Stimulated activated CD8-positive, alpha-beta memory T cell treated with anti-CD3 and anti-CD28 coated beads, Interleukin-15, amount 100 ng/mL, for 1 hour (primary cell): Measurements from ENCODE around the gene IYD.

Source experiments
- DNase-seq: peaks from one replicate; pipeline ENCODE4 v3.0.0-alpha.2; 2020; ENCODE audit warnings: low read depth

Gene IYD

GRCh38 chr6:150395388-150396009, 26.7 kb downstream of the IYD start:
- DNase-seq, result no peak

GRCh38 chr6:150403458-150404246, 34.8 kb downstream of the IYD start:
- DNase-seq, result no peak

- no peak for DNase-seq
These were observed 38.1 kb downstream of the IYD start for GRCh38 chr6:150406948-150407347.

- DNase-seq, result no peak
These were observed 40.0 kb downstream of the IYD start for GRCh38 chr6:150408842-150409241.

GRCh38 chr6:150409576-150410066, 40.8 kb downstream of the IYD start:
- DNase-seq, result no peak

GRCh38 chr6:150410399-150410798, 41.6 kb downstream of the IYD start:
- no peak for DNase-seq

- DNase-seq, result no peak
These were observed 42.1 kb downstream of the IYD start for GRCh38 chr6:150410906-150411305.

- no peak for DNase-seq
These were observed 43.4 kb downstream of the IYD start for GRCh38 chr6:150412221-150412620.

- DNase-seq, result no peak
These were observed 44.4 kb downstream of the IYD start for GRCh38 chr6:150413198-150413597.

- DNase-seq, result no peak
These were observed 45.0 kb downstream of the IYD start for GRCh38 chr6:150413781-150414281.

GRCh38 chr6:150416128-150416527, 47.3 kb downstream of the IYD start:
- DNase-seq, result no peak

- no peak for DNase-seq
These were observed 48.4 kb downstream of the IYD start for GRCh38 chr6:150417250-150417649.

- DNase-seq, result no peak
These were observed 49.4 kb downstream of the IYD start for GRCh38 chr6:150417899-150418826.

- DNase-seq, result peak; percentile 14
These were observed 50.2 kb downstream of the IYD start for GRCh38 chr6:150418827-150419594.

- DNase-seq, result no peak
These were observed 51.6 kb downstream of the IYD start for GRCh38 chr6:150420428-150420827.

- DNase-seq, result no peak
These were observed 52.1 kb downstream of the IYD start for GRCh38 chr6:150420926-150421325.

- no peak for DNase-seq
These were observed 56.7 kb downstream of the IYD start for GRCh38 chr6:150425508-150425907.

- no peak for DNase-seq
These were observed 57.4 kb downstream of the IYD start for GRCh38 chr6:150426198-150426597.

GRCh38 chr6:150427037-150427602, 58.3 kb downstream of the IYD start:
- DNase-seq, result no peak

GRCh38 chr6:150427843-150428242, 59.0 kb downstream of the IYD start:
- no peak for DNase-seq

- DNase-seq, result no peak
These were observed 62.0 kb downstream of the IYD start for GRCh38 chr6:150430815-150431214.
